GM18526 (cell line): ENCODE data around the gene SRF.

Source experiments
- POLR2A ChIP-seq: IDR thresholded peaks from 3 replicates; pipeline ENCODE4 v1.6.1; 2011; ENCODE audit not compliant: insufficient read length; ENCODE audit errors: extremely low read depth

SRF gene

GRCh38 chr6:43170931-43171706 lies at the start of gene SRF:
Gene SRF, plus strand, starts transcription at chr6:43171269. Its CDS starts 388 bp downstream, at chr6:43171657.
- TF ChIP-seq POLR2A: peak; percentile 62

DNA sequence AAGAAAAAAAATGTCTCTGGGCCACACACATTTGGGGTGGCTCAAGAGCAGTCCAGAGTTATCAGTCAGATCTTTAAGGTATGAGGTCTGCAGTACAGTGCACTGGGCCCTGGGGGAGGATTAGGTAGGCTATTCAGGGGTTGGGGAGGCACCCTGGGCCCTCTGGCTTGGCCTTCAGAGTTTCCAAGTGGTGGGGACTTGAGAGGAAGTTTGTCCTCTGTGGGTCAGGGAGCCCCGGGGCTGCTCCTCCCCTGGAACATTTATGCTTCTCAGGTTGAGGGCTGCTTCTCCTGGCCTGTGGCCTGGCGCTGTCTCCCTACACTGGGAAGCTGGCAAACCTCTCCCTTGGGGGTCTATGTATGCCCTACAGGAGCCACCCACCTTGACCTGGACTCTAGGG lies 48.9 kb upstream of the SRF start:
- TF ChIP-seq POLR2A: no peak

GRCh38 chr6:43123461-43124314 lies 47.4 kb upstream of the SRF start:
- TF ChIP-seq POLR2A: no peak

DNA sequence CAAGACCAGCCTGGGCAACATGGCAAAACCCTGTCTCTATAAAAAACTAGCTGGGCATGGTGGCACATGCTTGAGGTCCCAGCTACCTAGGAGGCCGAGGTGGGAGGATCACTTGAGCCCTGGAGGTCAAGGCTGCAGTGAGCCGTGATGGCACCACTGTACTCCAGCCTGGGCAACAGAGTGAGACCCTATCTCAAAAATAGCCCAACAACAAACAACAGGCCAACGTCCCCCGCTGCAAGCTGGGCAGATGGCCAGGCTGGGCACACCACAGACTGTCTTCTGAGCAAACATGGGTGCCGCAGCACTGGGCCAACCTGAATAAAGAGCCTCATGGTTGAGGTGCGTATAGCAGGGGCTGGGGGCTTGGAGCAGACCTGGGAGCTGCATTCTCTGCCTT lies 46.6 kb upstream of the SRF start:
- no peak for TF ChIP-seq POLR2A

- TF ChIP-seq POLR2A: no peak
Measured at GRCh38 chr6:43125119-43125518, 46.0 kb upstream of the SRF start.

GRCh38 chr6:43125555-43125954 lies 45.5 kb upstream of the SRF start:
- TF ChIP-seq POLR2A: no peak

- no peak for TF ChIP-seq POLR2A
Measured at GRCh38 chr6:43127180-43127579, 43.9 kb upstream of the SRF start.

DNA sequence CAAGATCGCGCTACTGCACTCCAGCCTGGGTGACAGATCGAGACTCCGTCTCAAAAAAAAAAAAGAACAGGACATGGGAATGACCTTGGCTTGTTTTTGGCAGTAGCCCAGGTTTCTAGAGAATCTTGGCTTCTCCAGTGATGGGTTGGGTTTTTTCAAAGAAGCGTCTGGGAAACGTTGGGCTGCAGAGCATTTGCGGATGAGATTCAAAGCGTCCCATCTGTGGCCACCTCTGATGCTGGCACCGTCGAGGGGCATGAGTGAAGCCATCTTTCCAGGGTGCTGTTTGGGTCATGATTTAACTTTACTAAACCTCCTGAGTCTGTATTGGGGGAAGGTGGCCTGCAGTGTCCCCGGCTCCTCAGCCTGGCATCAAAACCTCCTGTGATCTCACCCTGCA lies 43.2 kb upstream of the SRF start:
- TF ChIP-seq POLR2A: no peak

DNA sequence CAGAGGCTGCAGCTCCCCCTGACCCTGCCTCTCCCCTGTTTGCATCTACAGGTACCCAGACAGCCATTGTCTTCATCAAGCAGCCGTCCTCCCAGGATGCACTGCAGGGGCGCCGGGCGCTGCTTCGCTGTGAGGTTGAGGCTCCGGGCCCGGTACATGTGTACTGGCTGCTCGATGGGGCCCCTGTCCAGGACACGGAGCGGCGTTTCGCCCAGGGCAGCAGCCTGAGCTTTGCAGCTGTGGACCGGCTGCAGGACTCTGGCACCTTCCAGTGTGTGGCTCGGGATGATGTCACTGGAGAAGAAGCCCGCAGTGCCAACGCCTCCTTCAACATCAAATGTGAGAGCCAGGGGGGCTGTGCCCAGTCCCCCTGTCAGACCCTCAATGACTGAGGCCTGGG lies 42.1 kb upstream of the SRF start:
- no peak for TF ChIP-seq POLR2A

GRCh38 chr6:43129434-43130194 lies 41.5 kb upstream of the SRF start:
- no peak for TF ChIP-seq POLR2A

- no peak for TF ChIP-seq POLR2A
Measured at GRCh38 chr6:43130429-43130828, 40.6 kb upstream of the SRF start.

DNA sequence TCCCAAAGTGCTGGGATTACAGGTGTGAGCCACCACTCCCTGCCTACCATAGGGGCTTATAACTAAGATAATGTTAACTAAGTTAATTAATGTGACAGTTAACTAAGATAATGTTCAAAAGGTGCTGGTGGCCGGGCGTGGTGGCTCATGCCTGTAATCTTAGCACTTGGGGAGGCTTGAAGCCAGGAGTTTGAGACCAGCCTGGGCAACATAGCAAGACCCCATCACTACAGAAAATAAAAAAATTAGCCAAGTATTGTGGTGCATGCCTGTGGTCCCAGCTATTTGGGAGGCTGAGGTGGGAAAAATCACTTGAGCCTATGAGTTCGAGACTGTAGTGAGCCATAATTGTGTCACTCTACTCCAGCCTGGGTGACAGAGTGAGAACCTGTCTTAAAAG lies 32.8 kb upstream of the SRF start:
- no peak for TF ChIP-seq POLR2A

DNA sequence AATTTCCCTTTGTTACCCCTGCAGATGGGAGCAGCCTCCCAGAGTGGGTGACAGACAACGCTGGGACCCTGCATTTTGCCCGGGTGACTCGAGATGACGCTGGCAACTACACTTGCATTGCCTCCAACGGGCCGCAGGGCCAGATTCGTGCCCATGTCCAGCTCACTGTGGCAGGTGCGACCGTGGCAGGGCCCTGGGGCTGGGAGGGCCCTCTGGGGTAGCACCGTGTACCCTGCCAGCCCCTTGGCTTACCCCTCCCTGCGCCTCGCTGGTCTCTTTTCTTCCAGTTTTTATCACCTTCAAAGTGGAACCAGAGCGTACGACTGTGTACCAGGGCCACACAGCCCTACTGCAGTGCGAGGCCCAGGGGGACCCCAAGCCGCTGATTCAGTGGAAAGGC lies 29.4 kb upstream of the SRF start:
- no peak for TF ChIP-seq POLR2A

DNA sequence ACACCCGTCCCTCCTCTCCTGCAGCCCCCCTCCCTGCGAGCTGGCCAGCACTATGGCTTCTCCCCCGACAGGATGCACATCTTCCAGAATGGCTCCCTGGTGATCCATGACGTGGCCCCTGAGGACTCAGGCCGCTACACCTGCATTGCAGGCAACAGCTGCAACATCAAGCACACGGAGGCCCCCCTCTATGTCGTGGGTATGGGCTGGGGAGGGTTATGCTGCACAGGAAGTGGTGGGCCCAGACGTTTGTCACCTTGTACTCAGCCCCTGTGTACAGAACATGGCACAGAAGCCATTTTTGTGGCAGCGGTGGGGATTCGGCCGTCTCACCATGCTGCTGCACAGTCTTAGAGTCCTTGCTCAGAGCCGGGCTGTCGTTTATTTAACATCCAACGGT lies 29.0 kb upstream of the SRF start:
- TF ChIP-seq POLR2A: no peak

GRCh38 chr6:43143235-43144128 lies 27.6 kb upstream of the SRF start:
- no peak for TF ChIP-seq POLR2A
